Measurements from ENCODE around the gene HSPA4L. TPM values are rescaled to one million over a fixed set of nuclear protein-coding genes. Genes with fewer than 3 reads are reported as not detected.

Gene HSPA4L
- total RNA-seq, 1 donor from 2014 or later, result 7.9 TPM

Other genes with a start within 250 kb of the HSPA4L start
- 29.0 TPM for gene INTU, start 149.4 kb upstream of the HSPA4L start, total RNA-seq
- not detected for gene SLC25A31, start 51.9 kb upstream of the HSPA4L start, total RNA-seq
- gene PLK4, start 98.6 kb downstream of the HSPA4L start, total RNA-seq, result 9.3 TPM
- 35.7 TPM for gene MFSD8, start 182.9 kb downstream of the HSPA4L start, total RNA-seq
- gene ABHD18, start 183.1 kb downstream of the HSPA4L start, total RNA-seq, result 15.0 TPM